ENCODE results near the gene PRELP. TPM values are rescaled to one million over a fixed set of nuclear protein-coding genes. Genes with fewer than 3 reads are reported as not detected.

The PRELP gene
- polyA plus RNA-seq, 10 donors, result 1.3 to 10.5 (median 3.2) TPM

Other genes with a start within 250 kb of the PRELP start
- 1 to 10 TPM in 1 of 10 donors, under 1 TPM in 9; 0.28 to 1.0 (median 0.52) TPM for gene CHIT1, start 246.1 kb upstream of the PRELP start, polyA plus RNA-seq (ENCODE audit: insufficient read length in 10 of 10)
- 100 to 1,000 TPM in 5 of 10 donors, 10 to 100 TPM in 5; 41.2 to 218 (median 92.7) TPM for gene BTG2, start 170.3 kb upstream of the PRELP start, polyA plus RNA-seq (ENCODE audit: insufficient read length in 10 of 10)
- 100 to 1,000 TPM in 7 of 10 donors, 10 to 100 TPM in 3; 54.6 to 273 (median 164) TPM for gene FMOD, start 124.7 kb upstream of the PRELP start, polyA plus RNA-seq (ENCODE audit: insufficient read length in 10 of 10)
- not detected for gene OPTC, start 18.3 kb downstream of the PRELP start, polyA plus RNA-seq (ENCODE audit: insufficient read length in 10 of 10)
- gene ATP2B4, start 151.0 kb downstream of the PRELP start, polyA plus RNA-seq (ENCODE audit: insufficient read length in 10 of 10), result 100 to 1,000 TPM in 1 of 10 donors, 10 to 100 TPM in 9; 74.5 to 102 (median 87.6) TPM

Measured in muscle of back (tissue), 10 donors.